ENCODE data around the gene SLC27A5.

DNA sequence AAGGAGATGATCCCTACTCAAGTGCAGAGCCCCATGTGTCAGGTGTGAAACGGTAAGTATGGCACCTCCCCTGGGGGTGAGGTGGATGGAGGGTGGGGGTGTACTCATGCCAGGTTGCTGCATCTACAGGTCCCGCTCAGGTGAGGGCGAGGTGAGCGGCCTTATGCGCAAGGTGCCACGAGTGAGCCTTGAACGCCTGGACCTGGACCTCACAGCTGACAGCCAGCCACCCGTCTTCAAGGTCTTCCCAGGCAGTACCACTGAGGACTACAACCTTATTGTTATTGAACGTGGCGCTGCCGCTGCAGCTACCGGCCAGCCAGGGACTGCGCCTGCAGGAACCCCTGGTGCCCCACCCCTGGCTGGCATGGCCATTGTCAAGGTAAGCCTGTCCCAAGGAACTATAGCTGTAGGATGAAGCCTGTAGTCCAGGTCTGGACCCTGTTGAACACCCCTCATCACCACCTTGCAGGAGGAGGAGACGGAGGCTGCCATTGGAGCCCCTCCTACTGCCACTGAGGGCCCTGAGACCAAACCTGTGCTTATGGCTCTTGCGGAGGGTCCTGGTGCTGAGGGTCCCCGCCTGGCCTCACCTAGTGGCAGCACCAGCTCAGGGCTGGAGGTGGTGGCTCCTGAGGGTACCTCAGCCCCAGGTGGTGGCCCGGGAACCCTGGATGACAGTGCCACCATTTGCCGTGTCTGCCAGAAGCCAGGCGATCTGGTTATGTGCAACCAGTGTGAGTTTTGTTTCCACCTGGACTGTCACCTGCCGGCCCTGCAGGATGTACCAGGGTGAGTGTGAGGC lies 37.3 kb upstream of the SLC27A5 start:
- TF ChIP-seq EZH2 (IDR thresholded peaks at IDR 0.05; ENCODE audit: borderline replicate concordance, low read depth, low read length, poor library complexity, severe bottlenecking): no peak
- TF ChIP-seq, protein P1, sequence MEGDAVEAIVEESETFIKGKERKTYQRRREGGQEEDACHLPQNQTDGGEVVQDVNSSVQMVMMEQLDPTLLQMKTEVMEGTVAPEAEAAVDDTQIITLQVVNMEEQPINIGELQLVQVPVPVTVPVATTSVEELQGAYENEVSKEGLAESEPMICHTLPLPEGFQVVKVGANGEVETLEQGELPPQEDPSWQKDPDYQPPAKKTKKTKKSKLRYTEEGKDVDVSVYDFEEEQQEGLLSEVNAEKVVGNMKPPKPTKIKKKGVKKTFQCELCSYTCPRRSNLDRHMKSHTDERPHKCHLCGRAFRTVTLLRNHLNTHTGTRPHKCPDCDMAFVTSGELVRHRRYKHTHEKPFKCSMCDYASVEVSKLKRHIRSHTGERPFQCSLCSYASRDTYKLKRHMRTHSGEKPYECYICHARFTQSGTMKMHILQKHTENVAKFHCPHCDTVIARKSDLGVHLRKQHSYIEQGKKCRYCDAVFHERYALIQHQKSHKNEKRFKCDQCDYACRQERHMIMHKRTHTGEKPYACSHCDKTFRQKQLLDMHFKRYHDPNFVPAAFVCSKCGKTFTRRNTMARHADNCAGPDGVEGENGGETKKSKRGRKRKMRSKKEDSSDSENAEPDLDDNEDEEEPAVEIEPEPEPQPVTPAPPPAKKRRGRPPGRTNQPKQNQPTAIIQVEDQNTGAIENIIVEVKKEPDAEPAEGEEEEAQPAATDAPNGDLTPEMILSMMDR (conservative IDR thresholded peaks at IDR 0.05; ENCODE audit: low read depth, low read length): no peak

Data from A673 (cell line).